CD4-positive, alpha-beta T cell treated with Interleukin-4 for 4 hours (primary cell): ENCODE measurements around the gene CCDC8.
"Not testable (repeated sequence)": the region's sequence is repeated elsewhere in the genome, so short reads cannot be mapped to it uniquely, and the experiment has no call there.

Experiments
- DNase-seq: peaks from one replicate; pipeline ENCODE4 v3.0.0-alpha.2; 2020

The CCDC8 gene

GRCh38 chr19:46427518-46428045 is 14.2 kb upstream of the CCDC8 start:
- no peak for DNase-seq

- DNase-seq, result no peak
Measured at GRCh38 chr19:46426506-46427162, 13.3 kb upstream of the CCDC8 start.

- no peak for DNase-seq
Measured at GRCh38 chr19:46426035-46426505, 12.7 kb upstream of the CCDC8 start.

- no peak for DNase-seq
Measured at GRCh38 chr19:46423188-46423587, 9.8 kb upstream of the CCDC8 start.

GRCh38 chr19:46422344-46422743 is 9.0 kb upstream of the CCDC8 start:
- no peak for DNase-seq

- DNase-seq, result no peak
Measured at GRCh38 chr19:46420056-46420455, 6.7 kb upstream of the CCDC8 start.

- not testable (repeated sequence) for DNase-seq
Measured at GRCh38 chr19:46415804-46416709, 2.7 kb upstream of the CCDC8 start.

GRCh38 chr19:46414899-46415298 is 1.5 kb upstream of the CCDC8 start:
- DNase-seq, result not testable (repeated sequence)

GRCh38 chr19:46412650-46413261 is 608 bp downstream of the CCDC8 start:
- no peak for DNase-seq

GRCh38 chr19:46411925-46412649 is 1.3 kb downstream of the CCDC8 start:
- DNase-seq, result no peak

- DNase-seq, result no peak
Measured at GRCh38 chr19:46411088-46411924, 2.1 kb downstream of the CCDC8 start.

GRCh38 chr19:46410205-46411087 is 2.9 kb downstream of the CCDC8 start:
- DNase-seq, result no peak

GRCh38 chr19:46409191-46409590 is 4.2 kb downstream of the CCDC8 start:
- no peak for DNase-seq

- no peak for DNase-seq
Measured at GRCh38 chr19:46408664-46409039, 4.7 kb downstream of the CCDC8 start.

- DNase-seq, result no peak
Measured at GRCh38 chr19:46407856-46408663, 5.3 kb downstream of the CCDC8 start.

- no peak for DNase-seq
Measured at GRCh38 chr19:46406976-46407375, 6.4 kb downstream of the CCDC8 start.

- DNase-seq, result no peak
Measured at GRCh38 chr19:46404753-46405468, 8.5 kb downstream of the CCDC8 start.

- DNase-seq, result no peak
Measured at GRCh38 chr19:46404055-46404752, 9.2 kb downstream of the CCDC8 start.
